Measurements from ENCODE around the gene PSMA3. TPM values are rescaled to one million over a fixed set of nuclear protein-coding genes. Genes with fewer than 3 reads are reported as not detected.

Gene PSMA3
- total and polyA plus RNA-seq, 10 of the 15 experiments (the other 5 are each of a cell fraction or from before 2014, with no cell fraction given): 142 to 936 (median 400) TPM

DNA sequence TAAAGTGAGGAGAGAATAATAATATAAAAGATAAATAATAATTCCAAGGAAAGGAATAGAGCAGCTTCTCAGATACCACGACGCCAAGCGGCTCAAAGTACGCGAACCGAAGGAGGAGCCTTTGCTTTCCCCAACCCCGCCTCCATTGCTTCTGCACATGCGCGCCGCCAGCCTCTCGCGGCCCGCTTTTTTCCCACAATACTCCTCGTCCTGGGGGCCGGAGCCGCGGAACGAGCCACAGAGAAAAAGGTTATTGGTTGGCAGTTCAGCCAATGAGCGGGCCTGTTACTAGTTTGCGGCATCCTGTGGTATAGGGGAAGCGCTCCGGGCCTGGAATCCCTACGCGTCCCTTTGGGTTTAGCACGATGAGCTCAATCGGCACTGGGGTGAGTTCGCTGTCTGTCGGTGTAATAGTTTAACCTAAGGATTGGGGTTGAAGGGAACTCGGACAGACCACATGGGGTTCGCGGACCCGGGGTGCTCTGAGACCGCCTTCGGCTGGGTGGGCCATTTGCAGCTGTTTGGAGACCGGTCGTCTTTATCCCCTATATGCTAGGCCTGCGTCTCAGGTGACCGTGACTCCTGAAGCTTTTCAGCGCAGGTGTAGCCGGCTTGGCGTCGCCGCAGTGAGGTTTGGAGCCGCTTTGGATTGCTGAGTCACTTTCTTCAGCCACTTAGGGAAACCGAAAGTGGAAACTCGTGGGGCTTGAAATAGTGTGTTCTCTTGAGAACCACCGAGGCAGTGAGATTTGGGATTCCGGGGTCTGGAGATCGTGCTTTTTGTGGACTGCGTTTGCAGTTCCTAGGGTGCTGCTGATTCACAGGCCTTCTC is at the start of gene PSMA3 (continued):
- TF ChIP-seq, protein P1, sequence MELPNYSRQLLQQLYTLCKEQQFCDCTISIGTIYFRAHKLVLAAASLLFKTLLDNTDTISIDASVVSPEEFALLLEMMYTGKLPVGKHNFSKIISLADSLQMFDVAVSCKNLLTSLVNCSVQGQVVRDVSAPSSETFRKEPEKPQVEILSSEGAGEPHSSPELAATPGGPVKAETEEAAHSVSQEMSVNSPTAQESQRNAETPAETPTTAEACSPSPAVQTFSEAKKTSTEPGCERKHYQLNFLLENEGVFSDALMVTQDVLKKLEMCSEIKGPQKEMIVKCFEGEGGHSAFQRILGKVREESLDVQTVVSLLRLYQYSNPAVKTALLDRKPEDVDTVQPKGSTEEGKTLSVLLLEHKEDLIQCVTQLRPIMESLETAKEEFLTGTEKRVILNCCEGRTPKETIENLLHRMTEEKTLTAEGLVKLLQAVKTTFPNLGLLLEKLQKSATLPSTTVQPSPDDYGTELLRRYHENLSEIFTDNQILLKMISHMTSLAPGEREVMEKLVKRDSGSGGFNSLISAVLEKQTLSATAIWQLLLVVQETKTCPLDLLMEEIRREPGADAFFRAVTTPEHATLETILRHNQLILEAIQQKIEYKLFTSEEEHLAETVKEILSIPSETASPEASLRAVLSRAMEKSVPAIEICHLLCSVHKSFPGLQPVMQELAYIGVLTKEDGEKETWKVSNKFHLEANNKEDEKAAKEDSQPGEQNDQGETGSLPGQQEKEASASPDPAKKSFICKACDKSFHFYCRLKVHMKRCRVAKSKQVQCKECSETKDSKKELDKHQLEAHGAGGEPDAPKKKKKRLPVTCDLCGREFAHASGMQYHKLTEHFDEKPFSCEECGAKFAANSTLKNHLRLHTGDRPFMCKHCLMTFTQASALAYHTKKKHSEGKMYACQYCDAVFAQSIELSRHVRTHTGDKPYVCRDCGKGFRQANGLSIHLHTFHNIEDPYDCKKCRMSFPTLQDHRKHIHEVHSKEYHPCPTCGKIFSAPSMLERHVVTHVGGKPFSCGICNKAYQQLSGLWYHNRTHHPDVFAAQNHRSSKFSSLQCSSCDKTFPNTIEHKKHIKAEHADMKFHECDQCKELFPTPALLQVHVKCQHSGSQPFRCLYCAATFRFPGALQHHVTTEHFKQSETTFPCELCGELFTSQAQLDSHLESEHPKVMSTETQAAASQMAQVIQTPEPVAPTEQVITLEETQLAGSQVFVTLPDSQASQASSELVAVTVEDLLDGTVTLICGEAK (IDR thresholded peaks at IDR 0.05; ENCODE audit: borderline replicate concordance): no peak; the same call in 1 of the 2 replicates
- TF ChIP-seq TCF7 (IDR thresholded peaks at IDR 0.05; ENCODE audit: borderline replicate concordance): no peak
- TF ChIP-seq POLR2A (IDR thresholded peaks at IDR 0.05; ENCODE audit: low read depth, low read length): peak; percentile 93
- TF ChIP-seq SKIL (IDR thresholded peaks at IDR 0.05; ENCODE audit: low read depth, poor library complexity, severe bottlenecking): peak; percentile 17
- TF ChIP-seq BMI1 (IDR thresholded peaks at IDR 0.05; ENCODE audit: borderline replicate concordance): no peak
- TF ChIP-seq NRF1 (conservative IDR thresholded peaks at IDR 0.05; ENCODE audit: low read depth, low read length): peak; percentile 57
- TF ChIP-seq ASH2L (IDR thresholded peaks at IDR 0.05; ENCODE audit: borderline replicate concordance, low read depth): peak; percentile 87; the same call in 1 of the 2 replicates
- peak; percentile 11; the same call in 1 of the 2 replicates for TF ChIP-seq YY1 (IDR thresholded peaks at IDR 0.05; ENCODE audit: low read depth, low read length)
- TF ChIP-seq CBFB (IDR thresholded peaks at IDR 0.05; ENCODE audit: low read depth): peak; percentile 87
- peak; percentile 29 to 39; a peak in 3 of 4 replicates for TF ChIP-seq IKZF2 (IDR thresholded peaks at IDR 0.05)
- TF ChIP-seq SIN3A (IDR thresholded peaks at IDR 0.05; ENCODE audit: low read depth, low read length): peak; percentile 73; the same call in 1 of the 2 replicates
- peak; percentile 98 for TF ChIP-seq BACH1 (IDR thresholded peaks at IDR 0.05; ENCODE audit: borderline replicate concordance)
- TF ChIP-seq CREM (IDR thresholded peaks at IDR 0.05; ENCODE audit: low read depth): peak; percentile 61
- TF ChIP-seq IKZF1 (conservative IDR thresholded peaks at IDR 0.05): peak; percentile 75
- TF ChIP-seq STAT1 (conservative IDR thresholded peaks at IDR 0.05): peak; percentile 77; the same call in 1 of the 2 replicates
- TF ChIP-seq YBX1 (IDR thresholded peaks at IDR 0.05): no peak
- TF ChIP-seq RBBP5 (conservative IDR thresholded peaks at IDR 0.05): peak; percentile 72; the same call in 1 of the 2 replicates
- TF ChIP-seq, protein P2, sequence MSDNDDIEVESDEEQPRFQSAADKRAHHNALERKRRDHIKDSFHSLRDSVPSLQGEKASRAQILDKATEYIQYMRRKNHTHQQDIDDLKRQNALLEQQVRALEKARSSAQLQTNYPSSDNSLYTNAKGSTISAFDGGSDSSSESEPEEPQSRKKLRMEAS (IDR thresholded peaks at IDR 0.05; ENCODE audit: low read depth, low read length): no peak
- peak; percentile 32; the same call in 1 of the 2 replicates for TF ChIP-seq CHD2 (IDR thresholded peaks at IDR 0.05; ENCODE audit: borderline replicate concordance, low read depth, low read length)
- peak; percentile 80 for TF ChIP-seq MXI1 (IDR thresholded peaks at IDR 0.05; ENCODE audit: low read depth, low read length)
- TF ChIP-seq NFYB (IDR thresholded peaks at IDR 0.05; ENCODE audit: insufficient read depth, low read depth, low read length): peak; percentile 87
- 0 out of 2 replicates have a peak, but pooled peaks have one; percentile 52 for TF ChIP-seq RCOR1 (conservative IDR thresholded peaks at IDR 0.05; ENCODE audit: low read depth, low read length)
- peak; percentile 48; the same call in 1 of the 2 replicates for TF ChIP-seq CREB1 (IDR thresholded peaks at IDR 0.05; ENCODE audit: low read depth)
- 0 out of 2 replicates have a peak, but pooled peaks have one; percentile 82 for TF ChIP-seq CHD1 (IDR thresholded peaks at IDR 0.05; ENCODE audit: low read depth, low read length)
- 0 out of 2 replicates have a peak, but pooled peaks have one; percentile 30 for TF ChIP-seq ATF7 (IDR thresholded peaks at IDR 0.05; ENCODE audit: low read depth)
